HG02571 (cell line): ENCODE measurements around the gene TUSC2.
"Not testable (repeated sequence)": the region's sequence is repeated elsewhere in the genome, so short reads cannot be mapped to it uniquely, and the experiment has no call there.

Experiments
- ATAC-seq: cut with Tn5 transposase; IDR thresholded peaks from one replicate; pipeline ENCODE4 v1.9.1; 2021; ENCODE audit warnings: mild to moderate bottlenecking, moderate library complexity; ENCODE audit not compliant: unreplicated experiment

The TUSC2 gene

DNA sequence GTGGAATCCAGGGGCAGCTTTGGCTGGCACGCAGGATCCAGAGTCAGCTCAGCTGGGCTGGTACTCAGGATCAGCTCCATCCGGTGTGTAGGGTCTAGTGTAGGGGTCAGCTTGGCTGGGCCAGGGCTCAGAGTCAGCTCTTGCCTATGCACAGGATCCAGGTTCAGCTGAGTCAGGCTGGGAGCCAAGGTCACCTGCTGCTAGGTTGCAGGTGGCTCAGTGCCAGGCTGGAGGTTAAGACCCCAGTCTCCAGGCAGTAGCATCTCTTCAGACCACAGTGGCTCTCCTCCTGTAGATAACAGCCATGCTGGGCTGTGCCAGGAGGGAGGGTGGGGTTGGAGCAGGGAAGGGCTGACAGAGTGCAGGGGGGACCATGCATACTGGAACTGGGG lies 30.6 kb downstream of the TUSC2 start:
- ATAC-seq, result no peak

DNA sequence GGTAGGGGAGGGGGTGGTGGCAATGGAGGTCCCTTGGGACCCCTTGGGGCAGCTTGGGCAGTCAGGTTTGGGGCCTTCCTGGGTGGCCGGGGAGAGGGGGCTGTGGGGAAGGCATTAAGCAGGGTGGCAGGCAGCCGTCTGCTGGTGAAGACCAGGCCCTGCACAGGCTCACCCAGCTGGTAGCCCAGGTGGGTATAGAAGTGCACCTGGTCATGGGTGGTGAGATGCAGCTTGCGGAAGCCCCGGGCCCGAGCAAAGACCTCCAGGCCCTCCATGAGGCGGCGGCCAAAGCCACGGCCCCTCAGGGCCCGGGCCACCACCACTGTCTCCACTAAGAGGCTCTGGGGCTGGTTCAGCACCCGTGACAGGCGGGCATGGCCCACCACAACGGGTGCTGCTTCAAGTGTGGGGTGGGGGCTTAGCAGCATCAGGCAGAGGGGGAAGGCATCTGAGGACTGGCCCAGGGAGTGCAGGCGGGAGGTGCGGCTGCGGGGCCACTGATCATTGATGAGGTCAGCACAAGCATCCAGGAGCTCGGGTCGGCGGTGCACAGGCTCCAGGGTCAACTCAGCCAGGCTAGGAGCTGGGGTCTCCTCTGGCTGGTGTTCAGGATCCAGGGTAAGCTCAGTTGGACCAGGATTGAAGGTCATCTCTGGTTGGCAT lies 31.2 kb downstream of the TUSC2 start:
- ATAC-seq, result no peak

DNA sequence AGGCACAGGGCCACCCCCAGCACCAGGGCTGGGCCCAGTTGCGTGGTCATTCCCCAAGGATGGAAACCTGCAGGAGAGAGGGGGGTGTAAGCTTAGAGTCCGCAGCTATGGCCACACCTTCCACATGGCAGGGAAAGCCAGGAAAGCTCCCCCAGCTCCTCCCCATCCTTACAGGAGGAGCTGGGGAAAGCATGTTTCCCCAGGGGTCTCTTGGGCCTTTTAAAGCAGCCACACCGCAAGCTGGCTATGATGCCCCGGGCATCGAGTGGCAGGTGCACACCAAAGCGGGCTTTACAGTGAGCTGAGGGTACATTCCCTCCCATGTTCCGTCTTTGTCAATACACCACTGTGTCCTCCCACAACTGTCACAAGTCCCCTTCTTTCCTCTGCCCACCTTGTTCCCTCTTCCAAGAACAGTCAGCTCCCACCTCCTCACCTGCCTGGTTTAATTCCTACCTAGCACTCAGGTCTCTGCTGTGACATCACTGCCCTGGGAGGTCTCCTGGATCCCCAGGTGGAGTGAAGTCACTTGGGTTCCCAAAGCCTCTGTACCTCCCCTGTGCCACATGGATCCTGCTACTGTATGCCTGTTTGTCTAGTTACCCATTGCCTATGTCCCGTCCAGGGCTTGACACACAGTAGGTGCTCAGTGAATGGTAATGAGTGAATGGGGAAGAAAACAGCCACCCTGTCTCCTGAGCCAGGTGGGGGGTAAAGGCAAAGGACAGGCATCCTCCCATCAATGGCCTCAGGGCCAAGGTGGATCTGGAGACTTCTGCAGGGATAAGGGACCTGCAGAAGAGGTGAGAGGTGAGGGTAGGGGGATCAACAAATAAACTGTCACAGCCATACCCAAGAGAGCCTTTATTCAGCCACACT lies 32.2 kb downstream of the TUSC2 start:
- no peak for ATAC-seq

DNA sequence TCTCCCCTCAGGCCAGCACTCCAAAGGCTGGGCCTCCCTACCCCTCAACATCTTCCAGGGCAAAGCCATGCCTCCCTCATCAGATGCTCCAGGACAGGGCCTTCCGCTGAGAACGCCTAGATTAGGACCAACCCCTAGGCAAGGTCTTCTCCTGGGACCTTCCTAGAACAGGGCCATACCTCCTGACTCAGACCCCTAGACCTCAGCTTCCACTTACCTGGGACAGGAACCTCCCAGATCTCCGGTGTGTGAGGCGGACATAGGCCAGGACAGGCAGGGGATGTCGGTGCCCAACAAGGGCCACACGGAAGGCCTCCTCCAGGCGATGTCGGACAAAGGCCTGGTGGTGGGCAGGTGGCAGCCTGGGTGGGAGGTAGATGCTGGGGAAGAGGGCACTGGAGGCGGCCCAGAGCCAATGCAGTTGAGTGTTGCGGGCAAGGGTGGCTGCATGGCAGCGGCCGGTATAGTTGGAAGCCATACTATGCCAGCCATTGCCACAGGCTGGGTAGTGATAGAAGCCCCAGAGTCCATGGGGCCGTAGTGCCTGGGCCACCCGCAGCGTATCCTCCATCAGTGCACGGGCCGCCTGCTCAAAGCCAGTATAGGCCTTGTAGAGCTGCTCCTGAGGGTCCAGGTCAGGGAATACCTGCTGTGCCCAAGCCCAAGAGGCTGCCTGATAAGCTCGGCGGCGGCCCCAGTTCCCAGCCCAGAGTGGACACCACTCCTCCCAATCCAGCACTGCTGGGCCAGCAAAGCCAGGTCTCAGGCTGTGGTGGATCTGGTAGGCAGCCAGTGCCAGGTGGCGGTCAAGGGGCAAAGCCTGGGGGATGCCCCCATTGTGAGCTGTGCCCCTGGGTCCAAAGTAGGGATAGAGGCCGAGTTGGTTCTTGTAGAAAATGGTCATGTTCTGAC lies 33.3 kb downstream of the TUSC2 start:
- ATAC-seq, result no peak

DNA sequence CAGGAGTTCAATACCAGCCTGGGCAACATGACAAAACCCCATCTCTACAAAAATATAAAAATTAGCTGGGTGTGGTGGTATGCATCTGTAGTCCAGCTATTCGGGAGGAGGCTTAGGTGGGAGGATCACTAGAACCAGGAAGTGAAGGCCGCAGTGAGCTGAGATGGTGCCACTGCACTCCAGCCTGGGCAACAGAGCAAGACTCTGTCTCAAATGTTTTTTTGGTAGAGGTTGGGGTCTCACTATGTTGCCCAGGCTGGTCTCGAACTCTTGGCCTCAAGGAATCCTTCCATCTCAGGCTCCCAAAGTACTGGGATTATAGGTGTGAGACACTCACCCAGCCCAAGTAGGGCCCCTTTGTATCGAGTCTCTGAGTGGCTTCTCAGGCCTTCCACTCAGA lies 33.9 kb downstream of the TUSC2 start:
- ATAC-seq, result no peak

DNA sequence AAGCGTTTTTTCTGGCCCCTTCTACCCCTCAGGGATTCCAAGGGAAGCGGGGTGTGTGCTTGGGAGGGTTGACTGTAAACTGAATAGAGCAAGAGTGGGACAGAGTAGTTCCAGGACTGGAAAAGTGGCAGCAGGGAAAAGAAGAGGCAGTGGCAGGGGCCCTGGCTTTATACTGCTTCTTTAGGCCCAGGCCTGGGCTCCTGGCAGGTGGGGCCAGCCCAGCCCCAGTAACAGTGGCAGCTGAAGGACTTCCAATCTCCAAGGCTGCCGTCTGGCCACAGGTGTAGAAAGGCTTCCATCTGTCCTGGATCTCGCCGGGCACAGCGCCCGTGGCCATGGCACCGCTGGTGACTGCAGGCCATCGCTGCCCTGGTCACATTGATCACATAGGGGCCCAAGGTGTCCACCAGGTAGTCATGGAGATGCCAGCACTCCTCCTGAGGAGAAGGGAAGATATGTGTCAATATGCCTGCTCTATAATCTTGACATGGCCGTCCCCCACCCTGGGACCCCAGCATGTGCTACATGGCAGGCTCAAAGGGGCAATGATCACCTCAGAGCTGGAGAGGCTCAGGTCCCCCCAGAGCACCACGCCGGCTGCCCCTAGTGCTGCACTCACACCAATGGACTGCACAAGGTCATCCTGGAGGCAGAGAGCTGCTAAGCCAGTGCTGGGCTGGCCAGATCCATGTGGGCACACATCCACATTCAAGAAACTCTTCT lies 34.8 kb downstream of the TUSC2 start:
- no peak for ATAC-seq

DNA sequence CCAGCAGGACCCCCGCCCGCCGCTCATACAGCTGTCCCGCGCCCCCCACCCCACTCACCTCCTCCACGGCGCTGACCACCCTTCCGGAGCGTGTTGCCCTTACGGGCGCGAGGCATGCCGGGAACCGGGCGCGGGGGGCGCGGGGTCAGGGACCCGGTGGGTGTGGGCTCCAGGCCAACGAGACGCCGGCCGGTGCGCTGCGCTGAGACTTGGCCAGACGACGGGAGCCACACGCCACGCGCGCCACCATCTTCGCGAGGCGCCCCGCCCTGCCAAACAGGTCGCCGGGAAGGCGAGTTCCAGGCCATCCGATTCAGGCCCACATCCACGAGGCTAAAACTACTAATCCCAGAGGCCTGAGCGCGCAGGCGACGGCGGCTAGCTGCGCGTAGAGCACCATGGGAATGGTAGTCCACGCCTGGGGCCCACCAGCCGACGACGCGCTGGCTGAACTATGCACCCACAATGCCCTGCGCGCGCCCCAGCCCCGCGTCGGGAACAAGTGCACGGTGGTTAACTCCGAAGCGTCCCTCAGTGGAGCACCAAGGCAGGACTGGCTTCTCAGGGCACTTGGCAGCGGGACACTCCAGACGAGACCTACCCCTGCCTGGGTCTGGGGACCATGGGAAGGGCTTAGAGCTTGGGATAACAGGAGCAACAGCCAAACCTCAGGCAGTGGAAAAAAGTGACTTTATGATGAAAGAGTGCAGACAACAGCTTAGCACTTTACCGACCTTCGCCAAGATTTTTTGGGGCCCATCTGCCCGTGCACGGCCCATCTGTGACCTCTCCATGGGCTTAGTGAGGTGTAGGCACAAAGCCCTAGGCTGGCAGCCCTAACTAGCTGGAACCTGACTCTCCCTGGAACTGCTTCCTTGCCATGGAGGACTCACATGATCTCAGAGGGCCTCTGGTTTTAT lies 35.6 kb downstream of the TUSC2 start, which contains the start of gene IFRD2:
Gene IFRD2 (minus strand): TSS at position 271 of the 920 bp plus-strand sequence. CDS start 155 bp downstream, at position 116.
- peak; percentile 83 for ATAC-seq

DNA sequence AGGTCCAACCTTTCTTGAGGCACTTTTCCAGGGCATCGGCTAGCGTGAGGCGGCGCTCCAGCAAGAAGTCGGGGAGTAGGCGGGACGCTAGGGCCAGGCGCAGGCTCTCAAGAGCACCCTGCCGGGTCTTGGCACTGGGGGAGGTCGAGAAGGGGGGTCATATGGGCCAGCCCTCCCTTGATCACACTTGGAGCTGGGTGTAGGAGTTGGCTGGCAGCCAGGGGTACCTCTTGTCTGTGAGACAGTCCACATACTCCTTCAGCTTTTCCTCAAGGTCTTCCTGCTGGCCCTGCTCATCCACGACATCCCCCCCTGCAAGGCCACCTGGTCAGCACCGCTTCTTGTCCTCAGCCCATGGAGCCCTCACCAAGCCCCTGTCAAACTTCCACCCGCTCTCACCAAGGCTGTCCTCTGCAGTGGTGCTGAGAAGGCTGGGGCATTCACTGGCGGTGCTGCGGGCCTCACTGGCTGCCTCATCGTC lies 37.8 kb downstream of the TUSC2 start:
- no peak for ATAC-seq

DNA sequence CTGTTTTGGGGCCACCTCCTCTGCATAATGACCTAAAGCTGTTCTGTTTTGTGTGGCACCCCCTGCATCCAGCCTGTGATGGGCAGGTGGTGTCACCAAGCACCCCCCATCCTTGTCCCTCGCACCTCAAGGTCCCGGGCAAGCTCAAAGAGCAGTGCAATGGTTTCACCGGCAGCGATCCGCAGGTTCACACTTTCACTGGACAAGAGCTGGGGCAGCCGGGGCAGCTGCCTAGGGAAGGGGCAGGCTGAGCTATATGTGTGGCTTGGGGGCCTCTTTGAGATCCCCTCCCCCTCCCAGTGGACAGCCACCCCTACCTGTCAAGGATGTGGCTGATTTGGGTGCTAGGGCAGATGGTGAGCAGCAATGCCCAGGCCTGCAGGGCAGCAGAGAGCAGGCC lies 38.9 kb downstream of the TUSC2 start:
- no peak for ATAC-seq

DNA sequence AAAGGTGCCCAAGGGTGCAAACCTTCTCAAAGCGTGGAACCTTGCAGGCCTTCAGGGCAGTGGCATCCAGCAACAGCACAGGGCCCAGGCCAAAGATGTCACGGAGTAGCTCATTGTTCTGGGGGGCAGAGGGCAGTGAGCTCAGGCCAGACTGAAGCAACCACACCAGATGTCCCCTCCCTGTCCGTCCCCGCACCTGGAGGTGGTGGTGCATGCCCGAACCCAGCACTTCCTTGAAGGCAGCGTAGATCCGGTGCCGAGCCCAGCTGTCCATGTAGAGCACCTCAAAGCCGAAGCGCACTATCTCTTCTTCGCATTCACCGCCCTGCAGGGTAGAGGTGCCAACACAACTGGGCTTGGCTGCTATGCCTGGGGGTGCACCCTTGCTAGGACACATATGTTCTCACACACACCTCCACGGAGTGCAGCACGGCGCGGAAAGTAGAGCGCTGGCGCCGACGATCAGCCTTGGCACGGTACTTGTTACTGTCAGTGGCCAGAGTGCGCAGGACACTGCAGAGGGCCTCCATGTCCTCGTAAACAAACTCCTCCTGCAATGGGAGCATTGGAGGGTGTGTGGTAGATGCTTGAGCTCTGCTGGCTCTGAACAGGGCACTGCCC lies 39.5 kb downstream of the TUSC2 start:
- ATAC-seq, result no peak

DNA sequence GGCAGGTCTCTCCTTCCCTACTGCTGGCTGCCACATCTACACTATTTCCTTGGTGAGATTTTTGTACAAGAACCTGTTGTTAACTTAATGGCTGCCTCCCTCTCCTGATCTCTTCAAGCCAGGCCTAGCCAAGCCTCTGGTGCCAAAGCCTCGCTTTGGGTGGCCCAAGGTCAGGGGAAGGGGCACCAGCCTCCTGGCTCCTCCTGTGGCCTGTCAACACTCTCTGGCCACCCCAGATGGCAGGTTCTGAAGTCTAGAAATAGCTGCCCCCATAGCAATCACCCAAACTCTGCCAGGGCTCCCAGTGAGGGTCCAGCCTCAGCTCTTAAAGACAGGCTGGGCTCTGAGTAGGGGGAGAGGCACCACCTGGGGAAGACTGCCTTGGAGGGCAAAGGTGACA lies 40.8 kb downstream of the TUSC2 start:
- ATAC-seq, result no peak

DNA sequence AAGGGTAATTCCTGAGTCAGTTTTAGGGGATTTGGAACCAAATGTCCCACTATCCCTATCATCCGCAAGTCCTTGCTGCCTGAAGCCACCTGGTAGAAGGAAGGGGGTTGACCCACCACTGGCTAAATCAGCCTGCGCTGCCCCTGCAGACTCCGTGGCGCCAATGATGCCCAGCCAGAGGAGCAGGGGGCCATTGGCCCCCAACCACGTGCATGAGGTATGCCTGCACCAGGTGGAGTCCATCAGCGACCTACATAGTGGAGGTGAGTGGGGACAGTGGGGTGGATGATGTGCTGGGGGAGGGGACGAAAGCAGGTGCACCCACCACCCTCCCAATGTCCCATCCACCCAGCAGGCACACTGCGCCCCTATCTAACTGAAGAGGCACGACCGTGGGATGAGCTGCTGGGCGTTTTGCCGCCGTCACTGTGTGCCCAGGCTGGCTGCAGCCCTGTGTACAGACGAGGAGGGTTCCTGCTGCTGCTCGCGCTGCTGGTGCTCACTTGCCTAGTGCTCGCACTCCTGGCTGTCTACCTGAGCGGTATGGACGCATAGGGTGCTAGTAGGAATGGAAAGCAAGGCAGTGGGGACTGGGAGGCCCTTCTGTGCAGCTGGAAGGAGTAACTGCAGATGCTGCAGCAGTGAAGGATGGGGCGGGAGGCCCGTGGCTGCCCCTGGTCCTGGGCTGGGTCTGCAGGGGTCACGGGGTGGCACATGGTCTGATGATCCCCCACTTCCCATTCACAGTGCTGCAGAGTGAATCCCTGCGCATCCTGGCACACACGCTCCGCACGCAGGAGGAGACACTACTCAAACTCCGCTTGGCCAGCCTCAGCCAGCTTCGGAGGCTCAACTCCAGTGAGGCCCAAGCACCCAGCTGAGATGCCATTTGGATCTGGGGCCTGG lies 41.4 kb downstream of the TUSC2 start:
- ATAC-seq, result no peak

DNA sequence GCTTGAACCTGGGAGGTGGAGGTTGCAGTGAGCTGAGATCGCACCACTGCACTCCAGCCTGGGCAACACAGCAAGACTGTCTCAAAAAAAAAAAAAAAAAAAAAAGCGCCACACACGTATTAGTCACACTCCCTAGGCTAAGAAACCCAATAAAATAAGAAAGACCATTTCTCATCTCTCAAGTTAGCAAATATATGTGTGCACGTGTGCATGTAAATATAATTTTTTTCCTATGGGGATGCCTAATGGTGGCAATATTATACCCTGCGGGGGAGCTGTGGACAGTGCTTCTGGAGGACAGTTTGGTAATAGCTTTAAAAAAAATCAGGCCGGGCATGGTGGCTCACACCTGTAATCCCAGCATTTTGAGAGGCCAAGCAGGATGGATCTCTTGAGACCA lies 43.9 kb downstream of the TUSC2 start:
- not testable (repeated sequence) for ATAC-seq

DNA sequence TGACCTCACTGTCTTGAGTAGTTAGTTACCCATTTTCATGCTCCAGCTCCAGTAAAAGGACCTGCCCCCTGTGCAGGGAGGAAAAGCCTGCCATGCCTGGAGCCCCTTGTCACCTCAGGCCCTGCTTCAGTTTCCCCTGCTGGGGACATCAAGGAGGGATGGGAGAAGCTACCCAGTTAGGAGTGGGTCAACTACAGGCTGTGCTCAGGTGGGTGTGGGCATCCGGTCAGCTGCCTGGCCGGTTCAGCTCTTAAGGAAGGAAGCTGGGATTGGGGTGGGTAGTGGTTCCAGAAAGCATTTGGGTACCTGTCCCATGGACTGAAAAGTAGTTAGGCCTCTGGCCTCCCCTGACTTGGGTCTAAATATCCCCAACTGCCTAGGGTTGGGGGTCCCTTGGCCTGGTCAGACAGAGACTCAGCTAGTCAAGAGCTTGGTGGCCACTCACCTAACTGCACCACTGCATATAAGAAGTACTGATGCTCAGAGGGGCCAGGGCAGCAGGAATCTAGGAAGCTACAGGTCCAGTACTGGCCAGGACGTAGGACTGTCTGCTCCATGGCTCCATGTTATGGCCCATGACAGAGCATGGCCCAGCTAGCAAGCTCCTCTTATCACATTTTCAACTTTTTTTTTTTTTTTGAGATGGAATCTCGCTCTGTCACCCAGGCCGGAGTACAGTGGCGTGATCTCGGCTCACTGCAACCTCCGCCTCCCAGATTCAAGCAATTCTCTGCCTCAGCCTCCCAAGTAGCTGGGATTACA lies 48.6 kb downstream of the TUSC2 start:
- no peak for ATAC-seq

DNA sequence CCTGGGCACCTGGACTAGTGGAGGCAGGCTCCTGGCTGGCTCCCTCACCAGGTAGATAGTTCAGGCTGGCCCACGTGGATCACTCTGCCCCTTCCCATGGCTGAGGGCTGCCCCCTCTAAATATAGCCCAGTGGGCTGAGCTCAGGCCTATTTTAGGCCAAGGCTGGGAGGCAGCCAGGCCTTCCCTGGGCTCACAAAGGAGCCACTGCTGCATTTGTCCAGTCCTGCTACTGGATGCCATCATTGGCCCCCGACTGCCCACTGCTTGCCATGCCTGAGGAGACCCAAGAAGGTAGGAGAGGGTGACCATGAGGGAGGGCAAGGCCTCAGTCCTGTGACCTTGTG lies 49.2 kb downstream of the TUSC2 start, which contains the start of gene LSMEM2:
Gene LSMEM2 (plus strand): TSS at position 208 of the 345 bp plus-strand sequence. CDS start 27 bp downstream, at position 235.
- ATAC-seq, result no peak

DNA sequence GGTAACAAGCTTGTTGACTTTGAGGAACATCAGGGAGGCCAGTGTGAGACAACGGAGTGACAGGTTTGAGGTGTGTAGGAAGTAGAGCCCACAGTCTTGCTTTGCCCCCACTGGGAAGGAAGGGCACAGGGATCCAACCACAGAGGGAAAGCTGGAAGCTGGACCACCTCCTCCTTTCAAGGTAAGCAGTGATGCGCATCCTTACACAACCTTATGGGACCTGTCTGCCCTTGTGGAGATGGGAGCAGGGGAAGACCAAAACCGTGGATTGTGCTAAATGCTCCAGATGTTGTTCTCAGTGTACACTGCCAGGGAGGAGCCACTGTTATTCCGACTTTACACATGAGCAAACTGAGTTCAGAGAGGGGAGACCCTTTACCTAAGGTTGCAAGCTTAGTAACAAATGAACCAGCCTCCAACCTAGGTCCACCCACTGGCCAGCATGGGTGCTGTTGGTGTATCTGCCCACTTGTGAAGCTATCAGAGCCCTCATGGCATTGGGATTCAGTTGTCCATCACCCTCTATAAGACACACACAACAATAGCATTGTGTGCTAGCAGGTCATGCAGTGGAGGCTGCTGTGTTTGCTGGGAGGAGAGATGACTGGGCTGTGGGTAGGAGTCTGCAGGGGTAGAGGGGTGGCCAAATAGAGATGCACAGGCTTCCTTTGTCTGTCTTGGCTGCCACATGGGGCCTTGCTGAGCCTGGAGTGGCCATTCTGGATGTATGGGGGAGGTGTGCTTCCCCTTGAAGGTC lies 49.7 kb downstream of the TUSC2 start:
- ATAC-seq, result no peak

DNA sequence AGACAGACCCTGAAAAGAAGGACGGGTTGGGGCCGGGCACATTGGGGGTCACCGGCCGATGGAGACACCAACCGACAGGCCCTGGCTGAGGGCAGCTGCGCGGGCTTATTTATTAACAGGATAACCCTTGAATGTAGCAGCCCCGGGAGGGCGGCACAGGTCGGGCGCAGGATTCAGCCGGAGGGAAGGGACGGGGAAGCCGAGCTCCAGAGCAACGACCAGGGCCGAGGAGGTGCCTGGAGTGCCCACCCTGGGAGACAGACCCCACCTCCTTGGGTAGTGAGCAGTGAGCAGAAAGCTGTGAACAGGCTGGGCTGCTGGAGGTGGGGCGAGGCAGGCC lies 51.3 kb downstream of the TUSC2 start:
- ATAC-seq, result no peak
